HG02884 (cell line): Measurements from ENCODE around the gene SPOUT1.
"Not testable (repeated sequence)": the region's sequence is repeated elsewhere in the genome, so short reads cannot be mapped to it uniquely, and the experiment has no call there.

ENCODE experiments used
- ATAC-seq: cut with Tn5 transposase; IDR thresholded peaks from one replicate; pipeline ENCODE4 v1.9.1; 2021; ENCODE audit warnings: mild to moderate bottlenecking, moderate library complexity; ENCODE audit not compliant: unreplicated experiment

The SPOUT1 gene, protein sequence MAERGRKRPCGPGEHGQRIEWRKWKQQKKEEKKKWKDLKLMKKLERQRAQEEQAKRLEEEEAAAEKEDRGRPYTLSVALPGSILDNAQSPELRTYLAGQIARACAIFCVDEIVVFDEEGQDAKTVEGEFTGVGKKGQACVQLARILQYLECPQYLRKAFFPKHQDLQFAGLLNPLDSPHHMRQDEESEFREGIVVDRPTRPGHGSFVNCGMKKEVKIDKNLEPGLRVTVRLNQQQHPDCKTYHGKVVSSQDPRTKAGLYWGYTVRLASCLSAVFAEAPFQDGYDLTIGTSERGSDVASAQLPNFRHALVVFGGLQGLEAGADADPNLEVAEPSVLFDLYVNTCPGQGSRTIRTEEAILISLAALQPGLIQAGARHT

DNA sequence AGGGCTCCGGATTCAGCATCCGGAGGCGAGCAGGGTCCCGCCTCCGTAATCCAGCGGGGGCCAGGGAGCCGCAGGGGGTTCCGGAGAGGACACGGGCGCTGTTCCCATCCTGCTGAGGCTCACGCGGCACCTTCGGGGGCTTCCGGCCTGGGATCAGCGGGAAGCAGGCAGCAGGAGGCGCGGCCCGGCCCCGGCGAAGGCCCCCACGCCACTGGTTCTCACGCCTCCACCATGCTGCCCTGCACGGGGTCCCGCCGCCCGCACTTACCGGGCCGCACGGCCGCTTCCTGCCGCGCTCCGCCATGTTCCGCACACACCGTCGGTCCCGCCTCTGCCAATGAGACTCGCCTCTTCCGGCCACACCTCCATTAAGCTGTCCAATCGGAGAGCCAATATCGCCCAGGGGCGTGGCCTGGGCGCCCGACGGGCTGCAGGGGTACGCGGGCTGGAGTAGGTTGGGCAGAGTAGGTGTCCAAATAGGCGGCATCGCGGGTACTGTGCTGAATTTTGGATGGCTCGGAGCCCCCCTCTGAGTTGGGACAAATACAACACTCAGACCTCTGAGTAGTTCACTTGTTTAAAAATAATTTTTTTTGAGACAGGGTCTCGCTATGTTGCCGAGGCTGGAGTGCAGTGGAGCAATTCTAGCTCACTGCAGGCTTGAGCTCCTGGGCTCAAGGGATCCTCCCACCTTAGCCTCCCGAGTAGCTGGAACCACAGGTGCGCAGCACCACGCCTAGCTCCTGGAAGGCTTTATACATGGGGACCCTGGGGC is at the start of gene SPOUT1:
SPOUT1 (minus strand) TSS at position 318 of the 775 bp plus-strand sequence; CDS start at position 304, 14 bp downstream.
- peak; percentile 93 for ATAC-seq

DNA sequence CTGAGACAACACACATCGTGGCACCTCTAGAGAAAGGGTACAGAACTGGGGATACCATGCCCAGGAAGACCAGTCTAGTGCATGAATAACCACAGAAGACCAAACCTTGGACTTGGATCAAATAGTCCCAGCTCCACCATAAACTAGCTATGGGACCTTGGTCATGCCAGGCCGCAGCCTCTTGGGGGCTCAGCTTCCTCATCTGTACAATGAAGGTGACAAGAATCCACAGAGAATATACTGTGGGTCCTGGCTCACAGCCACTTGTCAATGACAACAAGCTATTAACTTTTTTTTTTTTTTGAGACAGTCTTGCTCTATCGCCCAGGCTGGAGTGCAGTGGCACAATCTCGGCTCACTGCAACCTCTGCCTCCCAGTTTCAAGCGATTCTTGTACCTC is 48.3 kb upstream of the SPOUT1 start:
- ATAC-seq: no peak

DNA sequence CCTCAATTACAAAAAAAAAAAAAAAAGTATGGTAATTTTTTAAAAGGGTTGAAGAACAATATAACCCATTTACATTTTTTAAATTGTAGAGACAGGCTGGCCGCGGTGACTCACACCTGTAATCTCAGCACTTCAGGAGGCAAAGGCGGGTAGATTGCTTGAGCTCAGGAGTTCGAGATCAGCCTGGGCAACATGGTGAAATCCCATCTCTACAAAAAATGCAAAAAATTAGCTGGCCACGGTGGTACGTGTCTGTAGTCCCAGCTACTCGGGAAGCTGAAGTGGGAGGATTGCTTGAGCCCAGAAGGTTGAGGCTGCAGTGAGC is 41.3 kb upstream of the SPOUT1 start:
- not testable (repeated sequence) for ATAC-seq

DNA sequence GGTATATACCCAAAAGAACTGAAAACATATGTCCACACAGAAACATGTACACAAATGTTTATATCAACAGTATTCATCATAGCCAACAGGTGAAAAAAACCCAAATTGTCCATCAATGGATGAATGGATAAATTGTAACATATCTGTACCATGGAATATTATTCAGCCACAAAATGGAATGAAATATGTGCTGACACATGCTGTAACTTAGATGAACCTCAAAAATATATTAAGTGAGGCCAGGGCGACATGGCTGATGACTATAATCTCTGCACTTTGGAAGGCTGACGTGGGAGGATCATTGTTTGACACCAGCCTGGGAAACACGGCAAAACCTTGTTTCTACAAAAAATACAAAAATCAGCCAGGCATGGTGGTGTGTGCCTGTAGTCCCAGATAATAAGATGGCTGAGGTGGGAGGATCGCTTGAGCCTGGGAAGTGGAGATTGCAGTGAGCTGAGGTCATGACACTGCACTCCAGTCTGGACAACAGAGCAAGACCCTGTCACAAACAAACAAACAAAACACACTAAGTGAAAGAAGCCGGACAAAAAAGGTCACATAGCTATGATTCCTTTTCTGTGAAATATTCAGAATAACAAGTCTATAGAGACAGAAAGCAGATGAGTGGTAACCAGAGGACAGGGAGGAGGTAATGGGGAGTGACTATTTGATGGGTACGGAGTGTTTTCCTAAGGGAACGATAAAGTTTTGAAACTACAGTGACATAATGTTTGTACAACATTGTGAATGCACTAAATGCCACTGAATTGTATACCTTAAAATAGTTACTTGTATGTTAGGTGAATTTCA is 40.7 kb upstream of the SPOUT1 start:
- no peak for ATAC-seq

DNA sequence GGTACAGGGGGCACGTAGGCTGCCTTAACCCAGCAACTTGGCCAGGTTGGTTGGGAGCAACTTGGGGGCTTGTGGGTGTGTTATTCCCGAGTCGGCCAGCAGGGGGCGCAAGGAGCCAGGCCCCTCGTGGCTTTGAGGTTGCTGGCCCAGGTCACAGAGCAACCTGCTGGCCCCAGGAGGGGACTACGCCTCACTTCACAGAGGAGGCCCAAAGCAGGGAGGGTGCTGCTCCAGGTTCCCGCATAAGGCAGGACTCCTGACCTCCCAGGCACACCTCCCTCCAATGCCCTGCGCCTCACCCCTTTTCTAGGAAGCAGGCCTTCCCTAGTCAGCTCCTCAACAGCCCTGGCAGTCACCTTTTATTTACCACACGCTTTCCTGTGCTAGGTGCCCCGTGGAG is 34.1 kb upstream of the SPOUT1 start:
- ATAC-seq: no peak

DNA sequence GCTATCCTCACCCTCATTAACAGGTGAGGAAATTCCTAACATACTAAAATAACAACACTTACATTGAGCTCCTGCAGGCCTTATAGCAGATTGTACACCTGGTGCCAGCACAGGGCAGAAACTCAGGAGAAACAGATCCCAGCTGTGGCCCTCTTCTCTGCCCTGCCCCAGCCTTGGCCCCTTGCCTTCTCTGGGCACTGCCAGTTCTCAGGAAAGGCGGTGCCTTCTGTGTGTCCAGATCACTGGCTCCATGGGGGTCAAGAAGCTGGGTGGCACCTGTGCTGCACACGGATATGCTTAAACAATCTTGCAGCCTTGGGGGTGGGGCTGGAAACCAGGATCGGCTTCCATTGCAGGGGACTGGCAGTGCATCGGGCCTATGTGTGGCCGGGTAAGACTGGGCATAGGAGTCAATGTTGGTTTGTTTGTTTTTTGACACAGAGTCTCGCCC is 32.8 kb upstream of the SPOUT1 start:
- ATAC-seq: no peak

DNA sequence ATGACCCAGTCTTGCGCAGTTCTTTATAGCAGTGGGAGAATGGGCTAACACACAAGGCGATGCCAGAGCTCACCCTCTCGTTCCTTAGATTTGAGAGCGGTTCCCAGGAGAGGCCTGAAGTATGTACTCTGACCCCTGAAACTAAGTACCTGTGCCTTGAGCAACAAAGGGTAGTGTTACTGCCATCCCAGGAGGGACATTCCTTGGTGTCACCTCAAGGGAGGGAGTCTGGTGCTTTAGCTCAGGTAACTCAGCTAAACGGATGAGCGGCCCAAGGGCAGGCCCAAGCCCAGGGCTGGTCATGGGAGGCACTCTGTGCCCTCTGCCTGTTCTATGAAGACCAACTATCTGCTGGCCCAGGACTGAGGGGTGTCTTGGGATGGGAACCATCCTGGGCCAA is 31.9 kb upstream of the SPOUT1 start:
- ATAC-seq: no peak

DNA sequence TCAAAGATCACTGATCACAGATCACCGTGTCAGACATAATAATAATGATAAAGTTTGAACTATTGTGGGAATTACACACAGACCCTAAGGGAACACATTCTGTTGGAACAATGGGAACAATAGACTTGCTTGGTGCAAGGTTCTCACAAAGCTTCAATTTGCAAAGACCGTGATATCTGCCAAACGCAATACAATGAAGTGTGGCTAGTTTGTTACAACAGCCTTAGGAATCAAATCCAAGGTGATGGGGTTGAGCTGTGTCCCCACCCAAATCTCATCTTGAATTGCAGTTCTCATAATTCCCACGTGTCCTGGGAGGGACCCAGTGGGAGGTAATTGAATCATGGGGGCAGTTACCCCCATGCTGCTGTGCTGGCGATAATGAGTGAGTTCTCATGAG is 31.3 kb upstream of the SPOUT1 start:
- no peak for ATAC-seq

DNA sequence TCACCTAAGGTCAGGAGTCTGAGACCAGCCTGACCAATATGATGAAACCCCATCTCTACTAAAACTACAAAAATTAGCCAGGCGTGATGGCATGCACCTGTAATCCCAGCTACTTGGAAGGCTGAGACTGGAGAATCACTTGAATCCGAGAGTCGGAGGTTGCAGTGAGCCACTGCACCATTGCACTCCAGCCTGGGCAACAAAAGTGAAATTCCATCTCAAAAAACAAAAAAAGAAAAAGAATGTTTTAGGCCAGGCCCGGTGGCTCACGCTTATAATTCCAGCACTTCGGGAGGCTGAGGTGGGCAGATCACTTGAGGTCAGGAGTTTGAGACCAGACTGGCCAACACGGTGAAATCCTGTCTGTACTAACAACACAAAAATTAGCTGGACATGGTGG is 28.9 kb upstream of the SPOUT1 start:
- ATAC-seq: not testable (repeated sequence)

DNA sequence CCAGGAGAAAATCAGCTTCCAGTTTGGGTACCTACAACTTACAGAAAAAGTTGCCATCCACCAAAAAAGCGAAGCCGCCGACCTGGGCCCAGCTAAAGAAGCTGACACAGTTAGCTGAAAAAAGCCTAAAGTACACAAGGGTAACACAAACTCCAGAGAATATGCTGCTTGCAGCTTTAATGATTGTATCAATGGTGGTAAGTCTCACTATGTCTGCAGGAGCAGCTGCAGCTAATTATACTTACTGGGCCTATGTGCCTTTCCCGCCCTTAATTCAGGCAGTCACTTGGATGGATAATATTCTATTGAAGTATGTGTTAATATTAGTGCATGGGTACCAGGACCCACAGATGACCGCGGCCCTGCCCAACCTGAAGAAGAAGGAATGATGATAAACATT is 24.9 kb upstream of the SPOUT1 start:
- not testable (repeated sequence) for ATAC-seq

DNA sequence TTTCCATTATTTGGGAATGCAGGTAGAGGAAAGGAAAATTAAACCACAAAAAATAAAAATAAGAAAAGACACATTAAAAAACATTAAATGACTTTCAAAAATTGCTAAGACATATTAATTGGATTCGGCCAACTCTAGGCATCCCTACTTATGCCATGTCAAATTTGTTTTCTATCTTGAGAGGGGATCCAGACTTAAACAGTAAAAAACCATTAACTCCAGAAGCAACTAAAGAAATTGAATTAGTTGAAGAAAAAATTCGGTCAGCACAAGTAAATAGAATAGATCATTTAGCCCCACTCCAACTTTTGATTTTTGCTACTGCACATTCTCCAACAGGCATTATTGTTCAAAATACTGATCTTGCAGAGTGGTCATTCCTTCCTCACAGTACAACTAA is 23.1 kb upstream of the SPOUT1 start:
- not testable (repeated sequence) for ATAC-seq

DNA sequence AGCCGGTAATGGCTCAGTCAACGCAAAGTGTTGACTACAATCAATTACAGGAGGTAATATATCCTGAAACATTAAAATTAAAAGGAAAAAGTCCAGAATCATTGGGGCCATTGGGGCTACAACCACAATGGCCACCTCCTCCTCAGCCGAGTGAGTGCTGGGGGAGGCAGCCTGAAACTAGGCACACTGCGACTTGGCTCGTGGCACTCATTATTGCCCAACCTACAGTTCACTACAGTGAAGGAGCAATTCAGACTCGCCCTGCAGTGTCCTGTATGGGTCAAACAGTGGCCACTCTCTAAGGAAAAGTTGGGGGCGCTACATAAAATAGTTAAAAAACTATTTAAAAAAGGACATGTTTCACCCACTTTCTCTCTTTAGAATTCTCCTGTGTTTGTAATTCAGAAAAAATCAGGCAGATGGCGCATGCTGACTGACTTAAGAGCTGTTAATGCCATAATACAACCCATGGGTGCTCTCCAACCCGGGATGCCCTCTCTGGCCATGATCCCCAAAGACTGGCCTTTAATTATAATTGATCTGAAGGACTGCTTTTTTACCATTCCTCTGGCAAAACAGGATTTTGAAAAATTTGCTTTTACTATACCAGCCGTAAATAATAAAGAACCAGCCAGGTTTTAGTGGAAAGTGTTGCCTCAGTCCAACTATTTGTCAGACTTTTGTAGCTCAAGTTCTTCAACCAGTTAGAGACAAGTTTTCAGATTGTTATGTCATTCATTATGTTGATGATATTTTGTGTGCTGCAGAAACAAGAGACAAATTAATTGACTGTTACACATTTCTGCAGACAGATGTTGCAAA is 22.4 kb upstream of the SPOUT1 start:
- ATAC-seq: not testable (repeated sequence)

DNA sequence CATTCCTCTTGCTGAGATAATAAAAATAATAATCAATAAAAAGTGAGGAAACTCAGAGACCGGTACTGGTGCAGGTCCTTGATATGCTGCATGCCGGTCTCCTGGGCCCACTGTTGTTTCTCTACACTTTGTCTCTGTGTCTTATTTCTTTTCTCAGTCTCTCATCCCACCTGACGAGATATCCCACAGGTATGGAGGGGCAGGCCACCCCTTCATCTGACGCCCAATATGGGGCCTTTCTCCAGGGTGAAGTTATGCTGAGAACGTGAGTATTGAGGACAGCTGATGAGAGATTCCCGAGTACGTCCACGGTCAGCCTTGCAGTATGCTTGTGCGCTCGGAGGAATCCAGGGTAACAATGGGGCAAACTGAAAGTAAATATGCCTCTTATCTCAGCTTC is 21.4 kb upstream of the SPOUT1 start:
- not testable (repeated sequence) for ATAC-seq

DNA sequence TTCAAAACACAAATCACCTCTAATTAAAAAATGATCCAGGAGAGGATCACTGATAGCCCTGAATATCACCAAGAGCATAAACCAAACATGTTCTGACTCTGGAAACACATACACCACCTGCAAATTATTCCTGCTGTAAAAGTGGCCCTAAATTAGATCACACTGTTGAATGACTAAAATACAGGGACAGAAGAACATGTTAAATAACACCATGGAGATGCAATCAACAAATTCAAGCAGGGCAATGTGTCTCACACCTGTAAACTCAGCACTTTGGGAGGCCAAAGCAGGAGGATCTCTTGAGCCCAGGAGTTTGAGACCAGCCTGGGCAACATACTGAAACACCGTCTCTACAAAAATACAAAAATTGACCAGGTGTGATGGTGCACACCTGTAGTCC is 18.2 kb upstream of the SPOUT1 start:
- no peak for ATAC-seq

DNA sequence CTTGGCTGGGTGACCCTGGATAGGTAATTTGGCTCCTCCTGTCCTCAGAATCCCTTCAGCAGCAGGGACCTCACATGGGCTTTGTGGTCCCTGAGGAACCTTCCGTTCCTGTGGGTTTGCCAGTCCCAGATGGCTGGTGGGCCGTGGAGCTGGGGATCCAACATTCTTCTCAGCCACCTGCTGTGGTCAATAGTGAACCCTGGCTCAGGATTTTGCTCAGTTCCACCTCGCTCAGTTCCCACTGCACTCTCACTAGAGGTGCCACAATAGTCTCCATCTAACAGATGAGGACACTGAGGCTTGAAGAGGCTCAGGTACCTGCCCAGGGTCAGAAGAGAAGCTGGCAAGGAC is 17.1 kb upstream of the SPOUT1 start:
- ATAC-seq: no peak

DNA sequence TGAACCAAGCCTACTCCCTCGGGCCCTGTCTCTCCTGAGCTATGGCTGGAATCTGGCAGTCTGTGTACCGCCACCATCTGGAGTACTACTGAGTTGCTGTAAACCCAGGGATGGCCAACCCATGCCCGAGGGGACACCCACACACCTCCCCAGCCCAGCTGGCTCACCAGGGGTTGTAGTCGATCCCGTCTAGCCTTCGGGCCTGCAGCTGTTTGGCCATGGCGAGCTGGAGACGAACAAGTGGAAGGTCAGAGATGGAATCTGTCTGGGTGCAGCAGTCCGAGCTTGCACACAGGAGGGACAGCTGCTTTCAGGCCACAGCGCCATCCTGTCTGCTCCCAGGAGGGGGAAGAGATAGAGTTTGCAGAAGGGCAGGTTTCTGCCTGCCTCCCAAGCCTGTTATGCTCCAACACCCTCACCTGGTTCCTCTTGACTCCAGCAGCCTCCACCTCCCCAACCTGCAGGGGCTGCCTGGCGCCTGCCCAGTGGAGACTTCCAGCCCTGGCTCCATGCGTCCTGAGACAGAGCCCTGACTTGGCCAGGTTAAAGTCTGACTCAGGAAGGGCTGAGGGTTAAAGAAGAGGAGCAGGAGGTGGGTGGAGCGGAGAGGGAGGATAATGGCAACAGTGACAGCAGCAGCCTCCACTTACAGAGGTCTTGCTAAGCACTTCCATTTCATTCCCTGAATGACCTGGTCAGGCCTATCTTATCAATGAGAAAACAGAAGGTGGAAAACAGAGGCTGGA is 15.8 kb upstream of the SPOUT1 start:
- no peak for ATAC-seq

DNA sequence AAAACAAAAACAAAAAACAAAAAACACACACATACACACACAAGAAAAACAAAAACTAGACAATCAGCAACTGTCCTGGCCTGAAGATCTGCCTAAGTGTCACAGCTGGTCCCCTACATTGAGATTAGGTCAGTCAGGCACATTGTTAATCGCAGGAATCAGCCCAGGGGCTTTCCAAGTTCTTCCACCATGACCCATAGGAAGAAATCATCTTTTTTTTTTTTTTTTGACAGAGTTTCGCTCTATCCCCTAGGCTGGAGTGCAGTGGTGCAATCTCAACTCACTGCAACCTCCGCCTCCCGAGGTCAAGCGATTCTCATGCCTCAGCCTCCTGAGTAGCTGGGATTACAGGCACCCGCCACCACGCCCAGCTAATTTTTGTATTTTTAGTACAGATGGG is 13.6 kb upstream of the SPOUT1 start:
- ATAC-seq: not testable (repeated sequence)

DNA sequence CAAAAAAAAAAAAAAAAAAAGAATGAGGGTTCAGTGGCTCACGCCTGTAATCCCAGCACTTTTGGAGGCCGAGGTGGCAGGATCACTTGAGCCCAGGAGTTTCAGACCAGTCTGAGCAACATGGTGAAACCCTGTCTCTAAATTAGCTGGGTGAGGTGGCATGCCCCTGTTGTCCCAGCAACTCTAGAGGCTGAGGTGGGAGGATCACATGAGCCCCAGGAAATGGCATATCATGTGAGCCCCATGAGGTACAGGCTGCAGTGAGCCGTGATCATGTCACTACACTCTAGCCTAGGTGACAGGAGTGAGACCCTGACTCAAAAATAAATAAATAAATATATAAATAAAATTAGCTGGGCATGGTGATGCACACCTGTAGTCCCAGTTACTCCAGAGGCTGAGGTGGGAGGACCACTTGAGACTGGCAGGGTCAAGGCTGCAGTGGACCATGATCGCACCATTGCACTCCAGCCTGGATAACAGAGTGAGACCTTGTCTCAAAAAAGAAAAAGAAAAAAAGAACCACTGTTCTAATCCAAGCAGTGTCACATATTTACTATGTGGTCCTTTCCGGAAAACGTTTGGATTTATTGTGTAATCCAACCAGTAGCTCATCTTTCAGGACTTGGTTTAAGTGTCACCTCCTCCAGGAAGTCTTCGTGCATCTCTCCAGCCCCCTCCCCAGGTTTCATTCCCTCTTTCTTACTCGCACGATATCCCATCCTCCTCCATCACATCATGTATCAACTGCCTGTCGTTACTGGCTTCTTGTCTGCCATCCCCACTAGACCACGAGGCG is 12.3 kb upstream of the SPOUT1 start:
- no peak for ATAC-seq

DNA sequence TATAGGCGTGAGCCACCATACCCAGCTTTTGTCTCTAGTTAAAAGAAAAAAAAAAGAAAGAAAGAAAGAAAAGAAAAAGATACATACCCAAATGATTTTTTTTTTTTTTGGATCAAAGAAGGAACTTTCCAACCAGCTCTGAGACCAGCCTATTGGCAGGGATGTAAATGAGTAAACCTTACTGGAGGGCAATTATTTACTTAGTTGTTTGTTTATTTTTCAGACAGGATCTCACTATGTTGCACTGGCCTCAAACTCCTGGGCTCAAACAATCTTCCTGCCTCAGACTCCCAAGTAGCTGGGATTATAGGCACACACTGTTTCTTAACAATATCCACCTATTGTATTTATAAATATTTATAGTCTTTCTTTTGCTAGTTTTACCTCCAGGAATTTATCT is 10.9 kb upstream of the SPOUT1 start:
- no peak for ATAC-seq
